Measurements from ENCODE around the gene PCSK5. TPM values are rescaled to one million over a fixed set of nuclear protein-coding genes. Genes with fewer than 3 reads are reported as not detected.

PCSK5 gene
- total and polyA plus RNA-seq, 3 experiments from 2014 or later, result 1.6 to 1.9 (median 1.8) TPM

DNA sequence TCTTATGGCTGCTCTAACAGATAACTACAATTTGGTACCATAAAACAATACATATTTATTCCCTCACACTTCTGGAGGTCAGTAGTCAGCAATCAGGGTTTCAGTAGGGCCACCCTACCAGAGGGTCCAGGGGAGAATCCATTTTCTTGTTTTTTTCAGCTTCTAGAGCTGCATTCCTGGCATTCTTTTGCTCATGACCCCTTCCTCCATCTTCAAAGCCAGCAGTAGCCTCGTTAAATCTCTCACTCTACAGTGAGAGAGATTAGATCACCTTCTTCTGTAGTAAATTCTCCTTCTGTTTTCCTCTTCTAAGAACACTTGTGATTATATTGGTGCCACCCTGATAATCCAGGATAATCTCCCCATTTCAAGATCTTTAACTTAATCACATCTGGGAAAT is 316.3 kb downstream of the PCSK5 start:
- Mint-ChIP-seq H3K4me1 (no peaks in the 10 kb centered on the region), H3K4me3 (no peak overlapping the region), H3K36me3 (no peaks in the 10 kb centered on the region), H3K27me3 (peaks cover 0 to 6% of the 10 kb centered on the region in 2 donors), H3K27ac (no peak overlapping the region), H3K9me3 (peaks cover 0 to 4% (median 0%) of the 10 kb centered on the region in 5 donors)
- Histone ChIP-seq H3K4me1 (ENCODE audit: insufficient read depth, low read length) (no peaks in the 10 kb centered on the region), H3K4me3 (ENCODE audit: low read length) (no peak overlapping the region), H3K9me3 (ENCODE audit: low read length) (no peaks in the 10 kb centered on the region), H3K27ac (ENCODE audit: low read depth, low read length) (no peak overlapping the region), H3K36me3 (ENCODE audit: insufficient read depth, low read length) (no peaks in the 10 kb centered on the region), H3K27me3 (ENCODE audit: insufficient read depth, low read length, poor library complexity, severe bottlenecking) (no peaks in the 10 kb centered on the region)
- ChIA-PET CTCF (no interaction called here), POLR2A (no interaction called here)
- DNase-seq, result no peak

DNA sequence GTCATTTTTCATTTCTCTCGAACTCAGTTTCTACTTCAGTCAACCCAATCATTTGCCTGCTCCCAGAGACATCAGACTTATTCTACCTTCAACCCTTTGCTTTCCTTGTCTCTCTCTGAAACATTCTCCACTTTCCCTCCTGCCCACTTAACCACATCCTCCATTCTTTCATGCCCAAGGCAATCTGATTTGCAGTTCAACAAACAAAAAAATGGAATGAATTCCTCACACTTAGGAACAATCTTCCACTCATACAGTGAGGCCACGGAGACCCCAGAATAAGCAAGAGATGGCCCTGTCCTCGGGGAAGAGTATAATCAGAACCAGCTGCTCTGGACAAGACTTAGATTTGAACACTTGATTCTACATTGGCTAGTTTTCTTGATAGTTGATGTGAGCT is 323.3 kb downstream of the PCSK5 start:
- Histone ChIP-seq H3K36me3 (ENCODE audit: insufficient read depth, low read length) (no peaks in the 10 kb centered on the region), H3K4me3 (ENCODE audit: low read length) (no peak overlapping the region), H3K4me1 (ENCODE audit: insufficient read depth, low read length) (no peaks in the 10 kb centered on the region), H3K27me3 (ENCODE audit: insufficient read depth, low read length, poor library complexity, severe bottlenecking) (no peaks in the 10 kb centered on the region), H3K27ac (ENCODE audit: low read depth, low read length) (no peak overlapping the region), H3K9me3 (ENCODE audit: low read length) (no peaks in the 10 kb centered on the region)
- ChIA-PET POLR2A (no interaction called here), CTCF (no interaction called here)
- Mint-ChIP-seq H3K27ac (peak overlapping the region in 2 of 8 donors; percentile 7 to 61), H3K4me1 (no peaks in the 10 kb centered on the region), H3K9me3 (no peaks in the 10 kb centered on the region), H3K27me3 (peaks cover 0 to 4% of the 10 kb centered on the region in 2 donors), H3K4me3 (no peak overlapping the region), H3K36me3 (no peaks in the 10 kb centered on the region)
- DNase-seq, result no peak

DNA sequence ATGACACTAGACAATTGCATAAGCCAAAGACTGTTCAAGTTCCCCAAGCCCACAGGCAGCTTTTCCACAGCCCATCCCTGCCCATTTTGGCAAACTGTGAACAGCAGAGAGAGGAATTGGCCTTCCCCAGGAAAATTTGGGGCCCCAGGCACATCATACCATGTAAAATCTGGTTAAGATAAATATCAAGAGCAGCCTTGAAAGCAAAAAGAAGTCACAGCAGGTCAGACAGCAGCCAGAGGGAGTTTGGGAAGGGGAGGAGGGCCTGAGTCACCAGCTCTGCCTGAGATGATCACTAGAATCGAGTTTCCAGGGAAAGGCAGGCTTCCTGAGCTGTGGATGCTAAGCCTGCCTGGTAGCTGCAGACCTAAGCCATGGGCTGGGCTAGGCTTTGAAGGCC is 324.6 kb downstream of the PCSK5 start:
- H3K9me3 Mint-ChIP-seq, result no peaks in the 10 kb centered on the region
- H3K27me3 Mint-ChIP-seq, result peaks cover 0 to 1% of the 10 kb centered on the region in 2 donors
- ChIA-PET CTCF (no interaction called here), POLR2A (no interaction called here)
- Histone ChIP-seq H3K4me3 (ENCODE audit: low read length) (no peak overlapping the region), H3K36me3 (ENCODE audit: insufficient read depth, low read length) (no peaks in the 10 kb centered on the region), H3K9me3 (ENCODE audit: low read length) (no peaks in the 10 kb centered on the region), H3K27me3 (ENCODE audit: insufficient read depth, low read length, poor library complexity, severe bottlenecking) (no peaks in the 10 kb centered on the region), H3K4me1 (ENCODE audit: insufficient read depth, low read length) (no peaks in the 10 kb centered on the region), H3K27ac (ENCODE audit: low read depth, low read length) (no peak overlapping the region)
- no peak overlapping the region for H3K27ac Mint-ChIP-seq
- no peak for DNase-seq
- no peaks in the 10 kb centered on the region for H3K36me3 Mint-ChIP-seq
- no peaks in the 10 kb centered on the region for H3K4me1 Mint-ChIP-seq
- no peak overlapping the region for H3K4me3 Mint-ChIP-seq

DNA sequence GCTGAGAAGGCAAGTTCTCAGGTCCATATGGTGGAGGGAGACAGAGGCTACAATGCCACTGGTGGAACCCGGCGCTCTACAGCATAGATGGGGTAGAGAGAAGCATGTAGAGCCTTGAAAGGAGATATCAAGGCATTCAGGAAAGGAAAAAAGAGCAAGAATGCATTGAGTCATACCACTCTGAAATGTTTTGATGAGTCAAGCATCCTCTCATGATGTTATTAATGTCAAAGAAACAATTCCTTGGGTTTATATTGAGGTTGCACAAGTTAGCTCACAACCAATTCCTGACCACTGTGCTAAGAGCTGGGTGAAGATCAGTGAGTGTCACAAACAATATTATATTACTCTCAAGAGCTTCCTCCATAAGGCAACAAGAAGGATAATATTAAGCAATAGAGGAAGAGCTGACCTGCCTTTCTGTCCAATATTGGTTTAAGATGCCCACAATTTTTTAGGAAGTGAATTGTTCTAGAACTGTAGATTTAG is 325.7 kb downstream of the PCSK5 start:
- Mint-ChIP-seq H3K36me3 (no peaks in the 10 kb centered on the region), H3K27ac (no peak overlapping the region), H3K27me3 (no peaks in the 10 kb centered on the region)

DNA sequence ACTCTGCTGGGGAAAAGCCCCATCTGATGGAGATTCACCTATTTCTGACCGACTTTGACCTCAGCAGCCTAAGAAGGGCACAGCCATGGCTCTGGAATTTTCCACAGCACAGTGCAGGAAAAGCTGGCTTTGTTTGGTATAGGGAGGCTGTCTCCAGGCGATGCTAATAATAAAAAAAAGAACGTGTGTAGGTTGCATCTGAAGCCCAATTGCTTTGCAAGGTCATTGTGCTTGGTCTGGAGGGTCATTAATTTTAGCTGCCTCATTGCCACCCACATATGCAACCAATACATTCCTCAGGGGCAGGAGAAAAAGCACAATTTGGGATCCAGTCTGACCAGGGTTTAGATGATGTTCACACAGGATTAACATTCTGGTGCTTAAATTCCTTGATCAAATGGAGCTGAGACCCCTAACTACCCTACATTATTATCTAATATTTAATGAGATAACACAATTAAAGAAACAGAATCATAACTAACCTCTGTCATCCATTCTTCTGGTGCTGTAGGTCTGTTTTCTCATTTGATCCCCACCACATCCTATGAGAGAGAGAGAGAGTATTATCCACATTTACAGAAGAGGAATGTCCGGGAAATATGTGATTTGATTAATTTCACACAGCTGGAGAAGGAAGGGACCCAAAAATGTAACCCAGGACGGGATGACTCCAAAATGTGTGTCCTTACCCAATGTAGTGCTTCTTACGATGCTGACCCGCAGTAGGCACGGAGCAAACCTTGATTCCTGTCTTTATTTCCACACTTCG is 327.8 kb downstream of the PCSK5 start:
- no peaks in the 10 kb centered on the region for H3K36me3 Mint-ChIP-seq
- H3K9me3 ChIP-seq (ENCODE audit: low read length), result no peaks in the 10 kb centered on the region
- H3K9me3 Mint-ChIP-seq, result no peaks in the 10 kb centered on the region

More for the DNA sequence above, 325.7 kb downstream of the PCSK5 start:
- no peak for DNase-seq
- Histone ChIP-seq H3K27me3 (ENCODE audit: insufficient read depth, low read length, poor library complexity, severe bottlenecking) (no peaks in the 10 kb centered on the region), H3K4me1 (ENCODE audit: insufficient read depth, low read length) (no peaks in the 10 kb centered on the region), H3K9me3 (ENCODE audit: low read length) (no peaks in the 10 kb centered on the region), H3K27ac (ENCODE audit: low read depth, low read length) (no peak overlapping the region), H3K36me3 (ENCODE audit: insufficient read depth, low read length) (no peaks in the 10 kb centered on the region), H3K4me3 (ENCODE audit: low read length) (no peak overlapping the region)
- no peaks in the 10 kb centered on the region for H3K4me1 Mint-ChIP-seq
- no peaks in the 10 kb centered on the region for H3K9me3 Mint-ChIP-seq
- ChIA-PET CTCF (no interaction called here), POLR2A (no interaction called here)
- no peak overlapping the region for H3K4me3 Mint-ChIP-seq

DNA sequence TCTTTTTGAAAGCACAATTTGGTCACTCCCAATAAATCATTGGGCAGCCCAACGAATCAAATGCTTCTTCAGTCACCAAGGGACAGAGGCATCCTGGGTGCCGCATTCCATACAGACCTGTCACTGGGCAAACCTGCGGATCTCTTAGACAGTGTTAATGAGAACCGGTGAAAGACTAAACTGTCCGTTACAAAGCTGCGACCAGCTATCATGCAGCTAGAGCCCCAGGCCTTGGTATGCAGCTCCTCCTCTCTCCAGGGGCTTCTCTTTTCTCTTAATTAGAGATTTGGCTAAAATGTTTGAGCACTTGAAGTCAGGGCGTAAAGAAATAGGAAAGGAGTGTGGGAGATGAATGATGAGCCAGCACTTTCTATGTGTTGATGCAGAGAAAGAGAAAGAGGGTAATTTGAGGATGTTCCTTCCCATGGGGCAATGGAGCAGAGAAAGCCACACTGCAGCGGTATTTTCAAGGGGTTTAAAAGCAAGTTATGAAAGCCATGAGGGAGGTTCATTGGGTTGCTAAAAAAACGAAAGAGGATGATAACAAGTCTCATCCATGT is 328.5 kb downstream of the PCSK5 start:
- Histone ChIP-seq H3K9me3 (ENCODE audit: low read length) (no peaks in the 10 kb centered on the region), H3K4me1 (ENCODE audit: insufficient read depth, low read length) (no peaks in the 10 kb centered on the region), H3K27ac (ENCODE audit: low read depth, low read length) (no peak overlapping the region), H3K4me3 (ENCODE audit: low read length) (no peak overlapping the region), H3K27me3 (ENCODE audit: insufficient read depth, low read length, poor library complexity, severe bottlenecking) (no peaks in the 10 kb centered on the region), H3K36me3 (ENCODE audit: insufficient read depth, low read length) (no peaks in the 10 kb centered on the region)
- Mint-ChIP-seq H3K27me3 (no peaks in the 10 kb centered on the region), H3K9me3 (no peaks in the 10 kb centered on the region), H3K4me1 (no peaks in the 10 kb centered on the region), H3K27ac (no peak overlapping the region), H3K4me3 (no peak overlapping the region), H3K36me3 (no peaks in the 10 kb centered on the region)
- no peak for DNase-seq
- POLR2A ChIA-PET, result no interaction called here
- CTCF ChIA-PET, result no interaction called here

More for the DNA sequence above, 327.8 kb downstream of the PCSK5 start:
- Mint-ChIP-seq H3K4me3 (no peak overlapping the region), H3K27me3 (no peaks in the 10 kb centered on the region), H3K4me1 (no peaks in the 10 kb centered on the region), H3K27ac (no peak overlapping the region)
- ChIA-PET POLR2A (no interaction called here), CTCF (no interaction called here)
- Histone ChIP-seq H3K4me1 (ENCODE audit: insufficient read depth, low read length) (no peaks in the 10 kb centered on the region), H3K36me3 (ENCODE audit: insufficient read depth, low read length) (no peaks in the 10 kb centered on the region), H3K27me3 (ENCODE audit: insufficient read depth, low read length, poor library complexity, severe bottlenecking) (no peaks in the 10 kb centered on the region), H3K27ac (ENCODE audit: low read depth, low read length) (no peak overlapping the region), H3K4me3 (ENCODE audit: low read length) (no peak overlapping the region)
- no peak for DNase-seq

DNA sequence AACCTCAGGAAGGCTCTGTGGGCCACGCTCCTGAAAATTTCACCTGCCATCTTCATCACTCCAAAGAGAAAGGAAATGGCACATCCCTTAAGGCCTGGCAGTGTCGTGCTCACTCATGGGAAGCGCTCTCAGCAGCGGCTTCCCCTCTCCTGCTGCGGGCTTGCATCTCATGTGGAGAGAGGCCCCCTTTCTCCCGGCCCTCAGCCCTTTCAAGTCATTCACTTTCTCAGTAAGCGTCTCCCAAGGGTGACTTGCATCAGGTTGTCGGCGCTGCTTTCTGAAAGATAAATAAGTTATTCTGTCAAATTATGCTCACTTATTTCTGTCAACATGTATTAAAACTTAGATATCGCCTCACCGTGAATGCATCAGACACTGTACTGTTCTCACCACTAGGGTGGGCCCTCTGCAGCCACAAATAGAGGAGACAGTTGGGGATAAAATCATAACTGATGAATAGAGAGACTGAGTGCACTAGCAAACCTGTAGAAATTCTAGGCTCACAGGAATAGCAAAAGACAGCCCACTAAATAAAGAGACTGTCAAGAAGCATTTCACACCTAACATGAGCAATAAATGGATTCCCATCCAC is 329.2 kb downstream of the PCSK5 start:
- H3K9me3 Mint-ChIP-seq, result no peaks in the 10 kb centered on the region
- H3K27ac Mint-ChIP-seq, result no peak overlapping the region
- Histone ChIP-seq H3K27me3 (ENCODE audit: insufficient read depth, low read length, poor library complexity, severe bottlenecking) (no peaks in the 10 kb centered on the region), H3K36me3 (ENCODE audit: insufficient read depth, low read length) (no peaks in the 10 kb centered on the region), H3K4me3 (ENCODE audit: low read length) (no peak overlapping the region), H3K4me1 (ENCODE audit: insufficient read depth, low read length) (no peaks in the 10 kb centered on the region), H3K27ac (ENCODE audit: low read depth, low read length) (no peak overlapping the region), H3K9me3 (ENCODE audit: low read length) (no peaks in the 10 kb centered on the region)
- ChIA-PET POLR2A (no interaction called here), CTCF (no interaction called here)
- no peaks in the 10 kb centered on the region for H3K27me3 Mint-ChIP-seq
- no peak for DNase-seq
- H3K4me3 Mint-ChIP-seq, result no peak overlapping the region
- H3K4me1 Mint-ChIP-seq, result no peaks in the 10 kb centered on the region
- H3K36me3 Mint-ChIP-seq, result no peaks in the 10 kb centered on the region

DNA sequence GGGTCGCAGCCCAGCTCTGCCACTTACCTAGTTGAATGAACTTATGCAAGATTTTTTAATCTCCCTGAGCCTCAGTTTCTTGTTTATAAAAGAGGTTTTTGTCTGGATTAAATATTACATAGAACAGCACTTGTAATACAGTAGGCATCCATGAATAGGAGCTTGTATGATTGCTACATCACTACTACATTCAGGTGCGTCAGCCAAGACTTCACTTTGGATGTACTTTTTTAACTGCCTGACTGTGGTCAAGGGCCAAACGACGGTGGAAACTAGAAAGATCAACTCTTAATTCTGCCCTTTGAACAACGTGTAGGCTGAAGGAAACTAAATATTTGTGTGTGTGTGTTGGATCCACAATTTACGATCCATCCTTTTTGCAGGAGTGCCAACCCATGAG is 330.9 kb downstream of the PCSK5 start:
- Mint-ChIP-seq H3K9me3 (no peaks in the 10 kb centered on the region), H3K4me3 (no peak overlapping the region), H3K27ac (no peak overlapping the region), H3K27me3 (no peaks in the 10 kb centered on the region), H3K4me1 (no peaks in the 10 kb centered on the region), H3K36me3 (no peaks in the 10 kb centered on the region)
- no peaks in the 10 kb centered on the region for H3K9me3 ChIP-seq (ENCODE audit: low read length)
- no peaks in the 10 kb centered on the region for H3K27me3 ChIP-seq (ENCODE audit: insufficient read depth, low read length, poor library complexity, severe bottlenecking)
- POLR2A ChIA-PET, result no interaction called here
- H3K27ac ChIP-seq (ENCODE audit: low read depth, low read length), result no peak overlapping the region
- no peak overlapping the region for H3K4me3 ChIP-seq (ENCODE audit: low read length)
- CTCF ChIA-PET, result no interaction called here
- H3K36me3 ChIP-seq (ENCODE audit: insufficient read depth, low read length), result no peaks in the 10 kb centered on the region
- no peaks in the 10 kb centered on the region for H3K4me1 ChIP-seq (ENCODE audit: insufficient read depth, low read length)
- no peak for DNase-seq
